Osteoblast (primary cell): ENCODE measurements around the gene ANTXR1. TPM values are rescaled to one million over a fixed set of nuclear protein-coding genes. Genes with fewer than 3 reads are reported as not detected.

Experiments
- DNase-seq: peaks from one replicate; pipeline ENCODE4 v3.0.0; 2011; ENCODE audit warnings: low spot score, mixed read lengths; ENCODE audit not compliant: insufficient read length; ENCODE audit errors: missing footprints
- H2AFZ ChIP-seq: 2 replicates; pipeline ENCODE4 v1.6.0; 2011; ENCODE audit warnings: mild to moderate bottlenecking, low read length
- H3K27ac ChIP-seq: 2 replicates; pipeline ENCODE4 v1.5.1; 2011; ENCODE audit warnings: mild to moderate bottlenecking, low read depth, low read length, moderate library complexity
- H3K27me3 ChIP-seq: 2 replicates; pipeline ENCODE4 v1.6.0; 2012; ENCODE audit warnings: mild to moderate bottlenecking, control low read depth, inconsistent platforms, low read length, moderate library complexity; ENCODE audit not compliant: insufficient read depth
- H3K36me3 ChIP-seq: 2 replicates; pipeline ENCODE4 v1.5.1; 2011; ENCODE audit warnings: mild to moderate bottlenecking, low read length, control low read depth, moderate library complexity; ENCODE audit not compliant: insufficient read depth
- H3K4me1 ChIP-seq: 2 replicates; pipeline ENCODE4 v1.5.1; 2011; ENCODE audit warnings: mild to moderate bottlenecking, low read length, control low read depth, moderate library complexity; ENCODE audit not compliant: insufficient read depth
- H3K4me2 ChIP-seq: 2 replicates; pipeline ENCODE4 v1.6.0; 2011; ENCODE audit warnings: mild to moderate bottlenecking, low read length; ENCODE audit not compliant: insufficient read depth
- H3K4me3 ChIP-seq: fragments of 200-600 bp; sonication (generic); 3 replicates; pipeline ENCODE4 v1.5.1; 2012; ENCODE audit warnings: mild to moderate bottlenecking, low read length, inconsistent platforms; ENCODE audit not compliant: insufficient read depth
- H3K79me2 ChIP-seq: 2 replicates; pipeline ENCODE4 v1.6.0; 2012; ENCODE audit warnings: mild to moderate bottlenecking, low read length, control low read depth, inconsistent platforms; ENCODE audit not compliant: insufficient read depth
- H3K9me3 ChIP-seq: 2 replicates; pipeline ENCODE4 v1.5.1; 2011; ENCODE audit warnings: low read depth, low read length, control low read depth
- H4K20me1 ChIP-seq: 2 replicates; pipeline ENCODE4 v1.6.0; 2012; ENCODE audit warnings: mild to moderate bottlenecking, low read length, control low read depth; ENCODE audit not compliant: insufficient read depth
- total RNA-seq: library from RNA; depleted of rRNA; stranded (reverse); fragments of >200 nt; gene quantifications from 2 replicates; pipeline ENCODE4 v1.2.3, GENCODE V29; 2012
- TF ChIP-seq, protein P1 (sequence below): IDR thresholded peaks from 2 replicates; pipeline ENCODE4 v1.5.1; 2011; ENCODE audit warnings: mild to moderate bottlenecking, low read depth, low read length, moderate library complexity; ENCODE audit errors: extremely low read depth

The ANTXR1 gene
- total RNA-seq, 1 donor, result 123 TPM

DNA sequence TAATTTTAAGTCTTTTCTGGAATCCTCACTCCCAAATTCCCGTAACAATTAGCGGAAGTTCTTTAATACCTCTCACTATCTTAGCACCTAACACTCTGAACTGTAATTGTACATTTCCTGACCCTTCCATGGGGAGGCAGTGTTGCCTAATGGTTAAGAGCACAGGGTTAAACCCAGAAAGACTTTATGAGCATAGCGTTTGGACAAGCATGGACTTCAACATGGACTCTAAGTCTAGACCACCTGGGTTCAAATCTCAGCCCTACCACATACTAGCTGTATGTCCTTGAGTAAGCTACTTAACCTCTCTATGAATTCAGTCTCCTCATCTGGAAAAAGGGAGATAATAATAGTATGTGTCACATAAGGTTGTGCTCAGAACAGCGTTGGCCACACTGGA is 13.0 kb downstream of the ANTXR1 start:
- peaks cover 2% of the 10 kb centered on the region for H3K4me1 ChIP-seq
- H3K4me3 ChIP-seq, result no peak overlapping the region
- TF ChIP-seq, protein P1, sequence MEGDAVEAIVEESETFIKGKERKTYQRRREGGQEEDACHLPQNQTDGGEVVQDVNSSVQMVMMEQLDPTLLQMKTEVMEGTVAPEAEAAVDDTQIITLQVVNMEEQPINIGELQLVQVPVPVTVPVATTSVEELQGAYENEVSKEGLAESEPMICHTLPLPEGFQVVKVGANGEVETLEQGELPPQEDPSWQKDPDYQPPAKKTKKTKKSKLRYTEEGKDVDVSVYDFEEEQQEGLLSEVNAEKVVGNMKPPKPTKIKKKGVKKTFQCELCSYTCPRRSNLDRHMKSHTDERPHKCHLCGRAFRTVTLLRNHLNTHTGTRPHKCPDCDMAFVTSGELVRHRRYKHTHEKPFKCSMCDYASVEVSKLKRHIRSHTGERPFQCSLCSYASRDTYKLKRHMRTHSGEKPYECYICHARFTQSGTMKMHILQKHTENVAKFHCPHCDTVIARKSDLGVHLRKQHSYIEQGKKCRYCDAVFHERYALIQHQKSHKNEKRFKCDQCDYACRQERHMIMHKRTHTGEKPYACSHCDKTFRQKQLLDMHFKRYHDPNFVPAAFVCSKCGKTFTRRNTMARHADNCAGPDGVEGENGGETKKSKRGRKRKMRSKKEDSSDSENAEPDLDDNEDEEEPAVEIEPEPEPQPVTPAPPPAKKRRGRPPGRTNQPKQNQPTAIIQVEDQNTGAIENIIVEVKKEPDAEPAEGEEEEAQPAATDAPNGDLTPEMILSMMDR, result peak; percentile 59
- no peak overlapping the region for H3K4me2 ChIP-seq
- H3K36me3 ChIP-seq, result no peaks in the 10 kb centered on the region
- no peaks in the 10 kb centered on the region for H3K9me3 ChIP-seq
- peaks cover 92% of the 10 kb centered on the region for H3K79me2 ChIP-seq
- no peak for DNase-seq
- H2AFZ ChIP-seq, result no peak overlapping the region
- peaks cover 55% of the 10 kb centered on the region for H4K20me1 ChIP-seq
- no peaks in the 10 kb centered on the region for H3K27me3 ChIP-seq
- H3K27ac ChIP-seq, result no peak overlapping the region

DNA sequence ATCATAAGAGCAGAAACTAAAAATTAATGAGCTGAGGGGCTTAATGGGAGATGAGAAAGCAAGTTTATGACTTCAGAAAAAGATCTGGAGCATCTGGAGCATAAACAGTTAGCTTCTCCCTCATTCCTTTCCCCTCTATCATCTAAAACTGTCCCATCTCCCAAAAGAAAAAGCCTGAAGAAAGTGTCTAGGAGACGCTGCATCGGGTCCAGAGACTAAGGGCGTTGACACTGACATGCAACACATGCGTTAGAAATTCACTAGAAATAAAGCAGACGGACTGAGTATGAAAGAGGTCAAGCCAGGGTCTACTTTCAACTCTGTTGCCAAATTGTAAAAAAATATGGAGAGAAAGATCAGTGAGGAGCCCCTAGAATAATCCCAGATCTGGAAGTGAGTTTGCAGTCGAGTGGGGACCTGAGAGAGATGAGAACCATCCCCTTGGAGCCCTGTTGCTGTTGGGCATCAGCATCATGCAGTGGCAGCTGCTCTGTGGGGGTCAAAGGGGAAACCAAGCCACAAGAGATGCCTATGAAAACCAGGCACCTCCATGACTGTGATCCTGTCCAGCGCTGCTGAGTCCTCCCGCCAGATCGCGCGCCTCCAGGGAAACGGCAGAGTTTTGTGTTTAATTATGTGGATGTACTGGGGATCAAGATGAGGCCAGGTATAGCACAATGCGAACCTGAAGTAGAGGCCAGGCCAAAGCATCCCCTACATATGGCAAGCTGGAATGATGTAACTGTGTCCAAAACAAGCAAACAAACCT is 13.9 kb downstream of the ANTXR1 start:
- no peak overlapping the region for H3K27ac ChIP-seq
- no peak overlapping the region for H3K4me3 ChIP-seq
- no peaks in the 10 kb centered on the region for H3K4me1 ChIP-seq
- H3K4me2 ChIP-seq, result no peak overlapping the region
- H3K27me3 ChIP-seq, result no peaks in the 10 kb centered on the region
- no peaks in the 10 kb centered on the region for H3K9me3 ChIP-seq
- no peak overlapping the region for H2AFZ ChIP-seq
- H3K79me2 ChIP-seq, result peaks cover 91% of the 10 kb centered on the region
- no peak for DNase-seq
- TF ChIP-seq, protein P1, result no peak
- no peaks in the 10 kb centered on the region for H3K36me3 ChIP-seq
- H4K20me1 ChIP-seq, result peaks cover 47% of the 10 kb centered on the region

DNA sequence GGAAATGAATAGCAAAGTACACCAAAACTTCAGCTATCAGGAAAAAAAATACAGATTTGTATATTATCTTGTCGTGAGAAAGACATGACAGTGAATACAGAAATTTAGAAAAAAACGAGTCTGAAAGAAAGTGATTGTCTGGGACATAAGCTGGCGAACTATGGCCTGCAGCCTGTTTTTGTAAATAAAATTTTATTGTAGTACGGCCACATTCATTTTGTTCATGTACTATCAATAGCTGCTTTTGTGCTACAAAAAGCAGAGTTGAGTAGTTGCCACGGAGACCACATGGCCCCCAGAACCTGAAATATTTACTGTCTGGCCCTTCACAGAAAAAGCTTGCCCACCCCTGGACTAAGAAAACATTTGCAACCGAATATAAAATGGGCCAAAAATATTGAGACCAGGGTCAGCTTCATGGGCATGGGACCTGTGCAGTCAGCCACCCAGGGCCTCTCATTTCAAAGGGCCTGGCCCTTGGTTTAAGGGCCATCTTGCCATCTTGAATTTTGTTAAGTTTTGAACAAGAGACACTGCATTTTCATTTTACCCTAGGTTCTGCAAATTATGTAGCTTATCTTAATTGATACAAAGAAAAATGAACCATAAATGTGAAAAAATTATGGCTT is 17.9 kb downstream of the ANTXR1 start:
- no peak overlapping the region for H3K4me2 ChIP-seq

GRCh38 chr2:69031466-69031865 is 18.5 kb downstream of the ANTXR1 start:
- H4K20me1 ChIP-seq, result peaks cover 34% of the 10 kb centered on the region
- H3K27me3 ChIP-seq, result no peaks in the 10 kb centered on the region
- H3K27ac ChIP-seq, result no peak overlapping the region
- no peaks in the 10 kb centered on the region for H3K9me3 ChIP-seq
- H3K4me3 ChIP-seq, result no peak overlapping the region
- no peak overlapping the region for H2AFZ ChIP-seq
- no peak for DNase-seq
- H3K36me3 ChIP-seq, result peaks cover under 1% of the 10 kb centered on the region
- H3K79me2 ChIP-seq, result peaks cover 88% of the 10 kb centered on the region
- H3K4me2 ChIP-seq, result no peak overlapping the region
- TF ChIP-seq, protein P1, result no peak
- H3K4me1 ChIP-seq, result peaks cover 22% of the 10 kb centered on the region

More for the DNA sequence above, 17.9 kb downstream of the ANTXR1 start:
- peaks cover 90% of the 10 kb centered on the region for H3K79me2 ChIP-seq
- no peaks in the 10 kb centered on the region for H3K9me3 ChIP-seq
- H3K27me3 ChIP-seq, result no peaks in the 10 kb centered on the region
- no peak overlapping the region for H3K27ac ChIP-seq
- DNase-seq, result no peak
- H3K4me3 ChIP-seq, result no peak overlapping the region
- peaks cover 20% of the 10 kb centered on the region for H3K4me1 ChIP-seq
- H2AFZ ChIP-seq, result no peak overlapping the region
- TF ChIP-seq, protein P1, result no peak
- H3K36me3 ChIP-seq, result no peaks in the 10 kb centered on the region
- peaks cover 37% of the 10 kb centered on the region for H4K20me1 ChIP-seq
